ENCODE results near the gene COL12A1.
A peak's percentile ranks its signal among the peaks of the same experiment; 100 is the strongest.

COL12A1 gene

DNA sequence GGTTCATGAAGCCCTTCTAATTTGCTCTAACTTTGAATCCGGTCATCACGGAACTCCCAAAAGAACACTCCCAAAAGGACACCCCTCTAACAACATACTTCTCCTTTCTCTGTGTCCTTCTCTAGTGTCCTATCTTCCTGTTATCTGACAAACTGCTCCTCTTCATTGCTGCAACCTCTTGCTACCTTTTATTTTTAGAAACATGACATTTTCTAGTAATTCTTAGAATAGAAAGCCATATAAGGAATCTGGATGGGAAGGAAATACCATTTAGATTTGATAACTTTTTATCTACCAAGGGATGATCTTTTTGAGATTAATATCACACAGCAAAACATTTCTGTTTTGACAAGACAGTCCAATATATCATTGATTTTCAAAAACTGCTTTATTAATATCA is 63.1 kb downstream of the COL12A1 start:
- TF ChIP-seq, protein P1, sequence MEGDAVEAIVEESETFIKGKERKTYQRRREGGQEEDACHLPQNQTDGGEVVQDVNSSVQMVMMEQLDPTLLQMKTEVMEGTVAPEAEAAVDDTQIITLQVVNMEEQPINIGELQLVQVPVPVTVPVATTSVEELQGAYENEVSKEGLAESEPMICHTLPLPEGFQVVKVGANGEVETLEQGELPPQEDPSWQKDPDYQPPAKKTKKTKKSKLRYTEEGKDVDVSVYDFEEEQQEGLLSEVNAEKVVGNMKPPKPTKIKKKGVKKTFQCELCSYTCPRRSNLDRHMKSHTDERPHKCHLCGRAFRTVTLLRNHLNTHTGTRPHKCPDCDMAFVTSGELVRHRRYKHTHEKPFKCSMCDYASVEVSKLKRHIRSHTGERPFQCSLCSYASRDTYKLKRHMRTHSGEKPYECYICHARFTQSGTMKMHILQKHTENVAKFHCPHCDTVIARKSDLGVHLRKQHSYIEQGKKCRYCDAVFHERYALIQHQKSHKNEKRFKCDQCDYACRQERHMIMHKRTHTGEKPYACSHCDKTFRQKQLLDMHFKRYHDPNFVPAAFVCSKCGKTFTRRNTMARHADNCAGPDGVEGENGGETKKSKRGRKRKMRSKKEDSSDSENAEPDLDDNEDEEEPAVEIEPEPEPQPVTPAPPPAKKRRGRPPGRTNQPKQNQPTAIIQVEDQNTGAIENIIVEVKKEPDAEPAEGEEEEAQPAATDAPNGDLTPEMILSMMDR (IDR thresholded peaks at IDR 0.05; ENCODE audit: low read depth, low read length), result no peak
- in situ Hi-C loops (cut with HindIII; ENCODE audit: low sequenced_read_pairs), result no loop called here

DNA sequence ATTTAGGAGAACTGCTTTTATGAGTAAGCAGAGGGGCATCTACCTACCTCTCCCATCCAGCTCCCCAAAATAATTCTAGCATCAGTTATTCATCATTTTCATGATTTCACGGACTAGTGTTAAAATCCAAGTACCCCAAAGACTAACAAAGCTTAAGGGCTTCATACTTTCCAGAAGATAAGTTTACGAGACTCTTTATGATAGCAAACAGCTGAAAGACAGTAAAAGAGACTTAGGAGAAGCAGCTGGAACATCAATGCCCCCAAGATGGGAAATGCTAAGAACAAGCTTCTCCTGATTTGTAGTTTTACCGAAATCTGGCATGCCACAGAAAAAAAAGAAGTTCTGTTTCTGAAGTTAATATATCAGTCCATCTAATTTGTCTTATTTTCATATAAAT is 70.0 kb downstream of the COL12A1 start:
- in situ Hi-C loops (cut with HindIII; ENCODE audit: low sequenced_read_pairs), result no loop called here
- H3K4me3 ChIP-seq (ENCODE audit: low read depth, low read length), result no peak overlapping the region
- TF ChIP-seq, protein P1 (IDR thresholded peaks at IDR 0.05; ENCODE audit: low read depth, low read length), result no peak
- no peak for DNase-seq (ENCODE audit: low read depth, low spot score)

More for the DNA sequence above, 63.1 kb downstream of the COL12A1 start:
- no peak overlapping the region for H3K4me3 ChIP-seq (ENCODE audit: low read depth, low read length)
- DNase-seq (ENCODE audit: low read depth, low spot score), result no peak

DNA sequence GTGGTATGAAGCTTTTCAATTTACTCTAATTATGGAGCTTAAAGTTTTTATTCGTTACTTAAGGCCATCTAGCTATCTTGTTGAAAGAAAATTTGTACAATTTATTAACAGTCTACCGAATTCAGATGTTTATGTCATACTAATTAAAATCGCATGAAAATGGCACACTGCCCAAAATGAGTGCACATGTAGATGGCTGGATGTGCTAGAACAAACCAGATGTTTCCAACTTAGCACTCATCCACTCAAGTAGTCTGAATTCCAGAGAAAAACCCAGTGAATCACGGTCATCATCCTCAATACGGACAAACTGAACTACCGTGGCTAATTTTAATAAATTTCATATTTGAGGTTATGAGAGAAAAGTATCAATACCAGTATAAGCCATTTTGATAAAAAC is 70.4 kb downstream of the COL12A1 start:
- no peak for DNase-seq (ENCODE audit: low read depth, low spot score)
- TF ChIP-seq, protein P1 (IDR thresholded peaks at IDR 0.05; ENCODE audit: low read depth, low read length), result no peak
- in situ Hi-C loops (cut with HindIII; ENCODE audit: low sequenced_read_pairs), result no loop called here
- no peak overlapping the region for H3K4me3 ChIP-seq (ENCODE audit: low read depth, low read length)

DNA sequence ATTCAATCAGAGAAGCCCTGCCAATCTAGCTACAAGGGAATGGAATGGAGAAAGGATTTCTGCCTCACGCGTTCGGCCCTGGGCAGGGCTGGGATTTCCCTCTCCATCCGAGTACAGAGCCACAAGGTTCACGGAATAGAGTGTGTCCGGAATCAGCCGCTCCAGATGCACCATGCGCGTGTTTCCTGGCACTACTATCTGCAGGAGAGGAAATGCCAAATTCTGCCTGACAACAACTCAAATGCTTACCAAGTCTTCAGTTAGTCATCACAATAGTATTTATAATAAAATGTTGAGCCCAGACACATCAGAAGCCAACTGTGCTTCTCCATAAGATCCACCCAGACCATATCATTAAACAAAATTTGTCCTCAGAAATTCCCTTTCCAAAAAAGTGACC is 75.1 kb downstream of the COL12A1 start:
- no peak overlapping the region for H3K4me3 ChIP-seq (ENCODE audit: low read depth, low read length)
- in situ Hi-C loops (cut with HindIII; ENCODE audit: low sequenced_read_pairs), result no loop called here
- TF ChIP-seq, protein P1 (IDR thresholded peaks at IDR 0.05; ENCODE audit: low read depth, low read length), result no peak
- DNase-seq (ENCODE audit: low read depth, low spot score), result no peak

DNA sequence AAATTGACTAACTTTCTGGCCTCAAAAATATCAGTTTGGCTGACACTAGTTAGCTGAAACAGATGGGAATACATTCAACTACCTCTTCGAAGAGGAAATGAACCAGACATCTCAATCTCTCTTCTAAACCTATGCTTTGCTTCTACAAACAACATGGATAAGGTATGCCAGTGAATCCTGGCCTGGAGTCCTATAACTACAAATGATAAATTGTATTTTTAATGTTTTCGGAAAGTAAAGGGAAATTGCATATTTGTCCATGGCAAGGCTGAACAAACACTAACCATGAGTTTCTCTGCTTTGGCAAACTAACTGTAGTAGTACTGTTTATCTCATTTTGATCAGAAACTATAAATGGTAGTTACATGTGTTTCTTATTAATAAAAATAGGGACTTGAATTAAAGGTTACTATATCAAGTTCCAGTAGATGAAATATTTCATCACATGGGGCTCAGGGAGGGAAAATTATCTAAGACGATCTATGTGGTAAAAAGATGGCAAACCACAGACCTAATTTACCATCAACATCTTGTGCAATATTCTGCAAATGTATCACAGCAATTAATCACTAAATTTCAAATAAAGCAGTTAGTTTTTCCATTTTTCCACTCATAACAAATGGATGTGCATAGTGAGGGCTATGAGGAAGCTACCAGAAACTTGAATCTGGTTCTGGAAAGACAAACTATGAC is 76.8 kb downstream of the COL12A1 start:
- no peak for DNase-seq (ENCODE audit: low read depth, low spot score)
- H3K4me3 ChIP-seq (ENCODE audit: low read depth, low read length), result no peak overlapping the region
- TF ChIP-seq, protein P1 (IDR thresholded peaks at IDR 0.05; ENCODE audit: low read depth, low read length), result no peak
- in situ Hi-C loops (cut with HindIII; ENCODE audit: low sequenced_read_pairs), result no loop called here

DNA sequence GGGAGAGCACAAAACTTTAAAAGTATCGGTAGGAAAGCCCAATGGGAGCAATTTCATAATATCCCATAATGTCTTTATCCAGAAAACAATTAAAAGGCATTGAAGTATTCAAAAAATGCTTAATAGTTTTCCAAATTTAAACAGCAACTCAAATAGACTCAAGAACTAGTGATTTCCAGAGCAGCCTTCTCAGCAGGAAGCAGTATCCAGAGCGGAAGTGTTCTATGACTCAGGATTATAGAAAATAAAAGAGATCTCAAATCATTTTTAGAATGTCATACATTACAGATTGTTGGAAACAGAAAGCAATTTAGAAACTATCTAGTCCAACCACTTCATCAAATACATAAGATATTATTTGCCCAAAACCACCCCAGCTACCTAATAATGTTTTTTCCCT is 79.3 kb downstream of the COL12A1 start:
- in situ Hi-C loops (cut with HindIII; ENCODE audit: low sequenced_read_pairs), result no loop called here
- peak; percentile 59 for DNase-seq (ENCODE audit: low read depth, low spot score)
- H3K4me3 ChIP-seq (ENCODE audit: low read depth, low read length), result no peak overlapping the region
- TF ChIP-seq, protein P1 (IDR thresholded peaks at IDR 0.05; ENCODE audit: low read depth, low read length), result no peak
